ENCODE results near the gene CDR2.
A peak's percentile ranks its signal among the peaks of the same experiment; 100 is the strongest.
"Not testable (repeated sequence)": the region's sequence is repeated elsewhere in the genome, so short reads cannot be mapped to it uniquely, and the experiment has no call there.

The CDR2 gene

GRCh38 chr16:22375117-22375962 lies 921 bp upstream of the CDR2 start:
- DNase-seq, result no peak

DNA sequence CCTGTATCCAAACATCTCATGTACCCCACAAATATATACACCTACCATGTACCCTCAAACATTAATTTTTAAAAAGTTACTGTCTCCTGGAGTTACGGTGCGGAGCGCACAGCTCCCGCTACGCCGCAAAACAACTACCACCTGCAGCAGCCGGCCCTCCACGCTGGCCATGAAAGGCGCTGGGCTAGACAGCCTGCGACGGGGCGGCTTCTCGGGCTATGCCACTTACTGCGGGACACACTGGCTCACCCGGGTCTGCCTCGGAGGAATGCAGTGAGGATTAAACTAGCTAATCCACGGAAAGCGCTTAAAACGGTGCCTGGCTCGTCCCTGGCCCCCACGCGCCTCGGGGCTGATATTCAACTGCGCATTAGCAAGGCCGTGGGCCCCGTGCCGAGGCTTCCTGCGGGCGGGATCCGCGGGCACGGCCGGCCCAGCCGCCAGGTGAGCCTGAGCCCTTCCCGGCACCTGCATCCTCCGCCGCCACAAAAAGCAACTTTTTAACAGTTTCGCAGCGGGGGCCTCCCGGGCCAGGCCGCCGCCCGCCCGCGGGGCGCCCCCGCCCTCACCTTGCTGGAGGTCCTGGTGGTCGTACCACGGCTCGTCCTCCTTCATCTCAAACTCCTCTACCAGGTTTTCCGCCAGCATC lies 633 bp downstream of the CDR2 start:
- DNase-seq, result no peak

DNA sequence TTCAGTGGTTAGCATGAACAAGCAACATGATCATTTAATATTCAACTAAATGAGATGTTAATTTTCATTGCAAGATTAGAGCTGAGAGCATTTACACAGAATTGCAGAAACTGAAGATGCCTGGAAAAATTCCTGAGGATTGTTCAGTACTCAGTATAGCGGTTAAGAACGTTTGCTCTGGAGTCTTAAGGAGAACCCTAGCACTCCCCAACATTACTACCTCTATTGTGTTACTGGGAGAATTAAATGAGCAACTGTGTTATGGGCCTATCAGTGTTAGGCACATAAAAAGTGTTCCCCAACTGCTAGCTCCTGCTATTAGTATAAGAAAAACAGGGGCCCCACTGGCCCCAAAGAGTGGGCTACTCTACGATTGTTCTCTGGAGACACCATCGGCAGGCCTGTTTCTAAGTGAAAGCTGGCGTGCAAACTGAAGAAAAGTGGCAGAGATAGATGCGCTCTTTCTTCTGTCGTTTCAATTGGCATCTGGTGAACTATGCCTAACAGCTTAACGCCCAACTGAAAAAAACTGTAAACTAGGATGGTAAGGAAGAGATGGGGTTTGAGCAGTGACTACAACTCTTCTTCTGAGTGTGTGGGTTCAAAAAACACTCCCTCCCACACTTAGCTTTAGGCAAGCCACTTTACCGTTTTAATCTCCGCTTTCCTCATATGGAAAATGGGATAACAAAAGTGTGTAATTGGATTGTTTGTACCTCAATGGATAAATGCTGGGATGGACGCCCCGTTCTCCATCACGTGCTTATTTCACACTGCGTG lies 1.3 kb downstream of the CDR2 start:
- no peak for DNase-seq

- peak; percentile 64 for DNase-seq
Observed at GRCh38 chr16:22370038-22370820, 4.2 kb downstream of the CDR2 start.

DNA sequence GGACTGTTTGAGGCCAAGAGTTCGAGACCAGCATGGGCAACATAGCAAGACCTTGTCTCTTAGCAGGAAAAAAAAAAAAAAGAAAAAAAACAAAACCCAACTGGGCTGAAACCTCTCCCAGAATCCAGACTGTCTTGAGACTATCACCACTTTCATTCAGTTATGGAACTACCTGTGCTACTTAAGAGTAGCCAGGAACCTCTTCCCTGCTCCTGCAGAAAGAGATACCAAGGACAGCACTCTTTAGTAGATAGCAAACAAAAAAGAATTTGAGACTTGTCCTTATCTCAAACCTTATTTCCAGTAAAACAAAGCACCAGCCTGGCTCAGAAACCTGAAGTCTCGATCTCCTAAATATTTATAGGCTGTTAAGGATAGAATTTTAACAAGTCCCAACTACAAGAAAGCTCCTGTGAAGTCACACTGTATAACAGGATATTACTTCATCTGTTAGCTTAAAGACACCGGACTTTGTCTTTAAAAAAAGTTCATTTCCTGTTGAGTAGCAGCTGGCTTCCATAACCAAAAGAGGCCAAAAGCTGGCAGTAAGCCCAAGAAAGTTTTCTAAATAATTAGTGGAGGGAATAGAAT lies 5.1 kb downstream of the CDR2 start:
- peak; percentile 41 for DNase-seq

GRCh38 chr16:22368200-22368826 lies 6.1 kb downstream of the CDR2 start:
- DNase-seq, result not testable (repeated sequence)

DNA sequence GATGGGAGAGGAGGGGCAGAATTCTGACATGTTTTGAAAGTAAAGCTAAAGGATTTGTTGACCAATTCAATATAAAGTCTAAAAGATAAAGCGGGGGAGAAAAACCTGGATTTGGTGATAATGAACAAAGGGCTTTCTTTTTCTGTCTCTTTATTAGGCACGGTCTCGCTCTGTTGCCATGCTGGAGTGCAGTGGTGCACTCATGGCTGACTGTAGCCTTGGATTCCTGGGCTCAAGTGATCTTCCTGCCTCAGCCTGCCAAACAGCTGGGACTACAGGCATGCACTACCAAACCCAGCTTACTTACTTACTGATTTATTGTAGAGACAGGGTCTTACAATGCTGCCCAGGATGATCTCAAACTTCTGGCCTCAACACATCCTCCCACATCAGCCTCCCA lies 7.5 kb downstream of the CDR2 start:
- no peak for DNase-seq

- no peak for DNase-seq
Observed at GRCh38 chr16:22366371-22366770, 8.0 kb downstream of the CDR2 start.

DNA sequence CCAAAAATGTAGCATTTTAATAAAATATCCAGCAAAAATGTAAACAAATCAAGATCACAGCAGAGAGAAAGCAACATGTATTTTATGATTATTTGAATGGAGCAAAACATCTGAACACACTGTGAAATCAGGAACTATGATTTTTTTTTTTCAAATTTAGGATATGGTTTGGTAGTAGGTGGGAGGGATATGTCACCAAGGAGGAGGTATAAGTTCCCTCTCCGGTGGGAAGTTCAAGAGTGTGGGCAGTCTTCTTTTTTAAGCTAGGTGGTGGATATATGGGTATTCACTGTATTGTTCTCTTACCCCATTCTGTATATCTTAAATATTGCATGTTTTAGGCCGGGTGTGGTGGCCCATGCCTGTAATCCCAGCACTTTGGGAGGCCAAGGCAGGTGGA lies 10.2 kb downstream of the CDR2 start:
- DNase-seq, result no peak

DNA sequence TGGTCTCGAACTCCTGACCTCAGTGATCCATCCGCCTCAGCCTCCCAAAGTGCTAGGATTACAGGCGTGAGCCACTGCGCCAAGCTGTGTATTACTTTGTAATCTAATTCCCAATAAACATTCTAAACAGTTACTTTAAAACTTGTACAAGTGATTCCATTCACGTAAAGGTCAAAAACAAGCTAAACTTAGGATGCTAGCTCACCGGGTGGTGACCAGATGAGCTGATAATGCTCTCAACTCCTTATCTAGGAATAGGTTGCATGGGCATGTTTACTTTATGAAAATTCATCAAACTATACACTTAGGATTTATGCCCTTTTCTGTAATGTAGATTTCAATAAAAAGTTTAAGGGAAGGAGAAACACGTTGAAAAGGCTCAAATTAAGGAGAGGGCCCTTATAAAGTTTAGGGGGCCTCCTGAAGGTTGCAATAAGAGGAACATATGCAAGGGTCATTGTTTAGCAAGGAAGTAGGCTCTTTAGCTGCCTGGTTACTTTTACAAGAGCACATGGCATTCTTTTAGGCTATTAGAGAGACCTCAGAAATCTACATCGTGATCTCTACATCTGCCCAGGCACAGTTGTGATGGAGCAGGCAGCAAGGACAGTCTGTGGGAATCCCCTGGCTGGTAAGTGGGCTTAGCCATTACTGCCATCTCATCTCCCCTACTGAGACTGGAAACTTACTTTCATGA lies 13.3 kb downstream of the CDR2 start:
- no peak for DNase-seq

GRCh38 chr16:22359679-22360078 lies 14.7 kb downstream of the CDR2 start:
- no peak for DNase-seq

DNA sequence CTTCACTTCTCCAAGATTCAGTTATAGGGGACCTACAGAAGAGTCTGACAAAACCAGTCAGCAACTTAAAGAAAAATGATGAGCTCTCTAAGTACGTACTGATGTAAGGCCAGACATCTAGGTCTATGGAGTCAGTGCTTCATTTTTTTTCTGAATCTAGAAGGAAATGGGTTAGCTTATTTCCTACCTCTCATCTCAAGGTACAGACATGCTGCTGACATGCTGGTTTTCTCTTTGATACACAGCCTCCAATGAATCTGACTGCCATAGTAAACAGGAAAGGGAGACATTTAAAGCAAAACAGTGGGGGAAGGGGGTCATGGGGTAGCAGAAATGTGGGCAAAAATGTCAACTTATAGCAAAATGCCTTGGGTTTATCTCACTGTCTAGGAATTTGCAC lies 16.4 kb downstream of the CDR2 start:
- DNase-seq, result no peak

- no peak for DNase-seq
Observed at GRCh38 chr16:22357635-22357971, 16.8 kb downstream of the CDR2 start.

GRCh38 chr16:22356930-22357634 lies 17.3 kb downstream of the CDR2 start:
- no peak for DNase-seq

- DNase-seq, result no peak
Observed at GRCh38 chr16:22355487-22355908, 18.9 kb downstream of the CDR2 start.

GRCh38 chr16:22353933-22354541 lies 20.4 kb downstream of the CDR2 start:
- no peak for DNase-seq

DNA sequence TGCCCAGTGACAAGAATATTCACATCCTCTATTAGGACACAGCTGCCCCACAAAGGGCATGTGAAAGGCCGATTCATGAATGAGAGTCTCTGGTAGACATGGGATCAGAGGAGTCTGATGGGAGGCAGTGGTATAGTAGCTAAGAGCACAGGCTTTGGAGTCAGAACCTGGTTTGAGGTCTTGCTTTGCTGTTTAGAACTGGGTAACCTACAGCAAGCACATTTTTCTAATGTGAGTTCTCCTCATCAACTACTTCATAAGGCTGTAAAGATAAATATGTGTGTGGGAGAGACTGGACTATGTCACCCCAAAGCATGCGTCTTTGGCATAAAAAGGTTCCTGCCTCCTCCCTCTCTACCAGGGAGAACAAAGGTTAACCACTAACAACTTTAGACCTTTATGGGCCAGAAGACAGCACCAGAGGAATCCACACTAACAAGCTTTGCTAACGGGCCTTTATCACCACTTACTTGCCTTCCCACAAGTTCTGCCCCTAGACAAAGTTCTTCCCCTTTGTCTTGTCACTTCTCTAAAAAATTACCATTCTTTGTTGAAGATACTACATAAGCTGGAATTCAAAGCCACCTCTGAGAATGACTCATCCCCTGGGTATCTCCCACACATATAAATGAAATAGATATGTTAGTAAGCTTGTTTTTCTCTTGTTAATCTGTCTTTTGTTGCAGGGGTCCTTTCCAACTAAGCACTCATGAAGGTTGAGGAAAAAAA lies 21.1 kb downstream of the CDR2 start:
- DNase-seq, result peak; percentile 89

DNA sequence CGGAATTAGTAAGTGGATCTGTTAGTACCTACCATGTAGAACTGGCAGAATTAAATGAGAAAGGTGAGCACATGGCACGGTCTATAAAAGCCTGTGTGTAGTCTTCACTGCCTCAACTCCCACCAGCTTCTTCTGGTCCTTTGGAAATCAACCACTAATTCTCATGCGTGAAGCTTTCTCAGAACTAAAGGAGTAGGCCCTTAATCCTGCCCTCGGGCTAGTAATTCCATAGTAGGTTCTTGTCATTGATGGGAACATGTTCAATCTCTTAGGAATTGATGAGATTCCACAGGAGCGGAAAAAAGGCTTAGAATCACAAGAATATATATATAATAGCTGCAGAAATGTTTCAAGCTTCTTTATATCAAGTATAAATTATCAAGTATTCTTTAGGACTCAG lies 21.7 kb downstream of the CDR2 start:
- no peak for DNase-seq

- no peak for DNase-seq
Observed at GRCh38 chr16:22352140-22352539, 22.3 kb downstream of the CDR2 start.

- DNase-seq, result not testable (repeated sequence)
Observed at GRCh38 chr16:22351017-22351416, 23.4 kb downstream of the CDR2 start.

Data from fibroblast of upper back skin (primary cell).